HepG2 (cell line): ENCODE measurements around the gene GSTT2.
"Not testable (repeated sequence)": the region's sequence is repeated elsewhere in the genome, so short reads cannot be mapped to it uniquely, and the experiment has no call there.

Experiments
- ZNF143 ChIP-seq: sonication (generic); formaldehyde crosslinking; IDR thresholded peaks from 2 replicates; pipeline ENCODE4 v1.4.0; 2020; ENCODE audit warnings: missing genetic modification reagents
- TF ChIP-seq, protein P1 (sequence below): sonication (generic); formaldehyde crosslinking; IDR thresholded peaks from 2 replicates; pipeline ENCODE4 v1.4.0; 2020; ENCODE audit warnings: missing genetic modification reagents

DNA sequence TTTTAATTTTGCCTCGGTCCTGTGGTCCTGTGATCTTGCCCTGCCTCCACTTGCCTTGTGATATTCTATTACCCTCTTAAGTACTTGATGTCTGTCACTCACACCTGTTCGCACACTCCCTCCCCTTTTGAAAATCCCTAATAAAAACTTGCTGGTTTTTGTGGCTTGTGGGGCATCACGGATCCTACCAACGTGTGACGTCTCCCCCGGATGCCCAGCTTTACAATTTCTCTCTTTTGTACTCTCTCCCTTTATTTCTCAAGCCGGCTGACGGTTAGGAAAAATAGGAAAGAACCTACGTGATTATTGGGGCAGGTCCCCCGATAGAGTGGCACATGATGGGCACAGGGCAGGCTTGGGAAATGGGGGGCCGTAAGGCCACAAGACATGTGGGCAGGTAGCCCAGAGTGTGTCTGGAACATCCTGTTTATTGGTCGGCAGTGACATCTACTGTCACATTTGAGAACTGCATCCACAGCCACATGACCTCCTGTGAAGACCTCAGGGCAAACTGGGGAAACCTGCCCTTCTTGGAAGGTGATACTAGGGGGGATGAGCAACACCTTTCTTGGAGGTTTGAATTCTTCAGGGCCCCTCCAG lies 23.5 kb upstream of the GSTT2 start:
- TF ChIP-seq ZNF143 (CRISPR knock-in tag) = not testable (repeated sequence)
- TF ChIP-seq, protein P1, sequence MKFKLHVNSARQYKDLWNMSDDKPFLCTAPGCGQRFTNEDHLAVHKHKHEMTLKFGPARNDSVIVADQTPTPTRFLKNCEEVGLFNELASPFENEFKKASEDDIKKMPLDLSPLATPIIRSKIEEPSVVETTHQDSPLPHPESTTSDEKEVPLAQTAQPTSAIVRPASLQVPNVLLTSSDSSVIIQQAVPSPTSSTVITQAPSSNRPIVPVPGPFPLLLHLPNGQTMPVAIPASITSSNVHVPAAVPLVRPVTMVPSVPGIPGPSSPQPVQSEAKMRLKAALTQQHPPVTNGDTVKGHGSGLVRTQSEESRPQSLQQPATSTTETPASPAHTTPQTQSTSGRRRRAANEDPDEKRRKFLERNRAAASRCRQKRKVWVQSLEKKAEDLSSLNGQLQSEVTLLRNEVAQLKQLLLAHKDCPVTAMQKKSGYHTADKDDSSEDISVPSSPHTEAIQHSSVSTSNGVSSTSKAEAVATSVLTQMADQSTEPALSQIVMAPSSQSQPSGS (CRISPR knock-in tag) = not testable (repeated sequence)
